Common myeloid progenitor, CD34-positive (primary cell): Measurements from ENCODE around the gene SLC7A11.
A peak's percentile ranks its signal among the peaks of the same experiment; 100 is the strongest.

Source experiments
- CTCF ChIA-PET: fragments of 350-600 bp; sonication (Branson Sonifier 250); formaldehyde crosslinking; loops from one replicate; lab custom pipeline; 2021; ENCODE audit warnings: antibody characterized with exemption; lab: Charles Lee
- POLR2A ChIA-PET: fragments of 350-600 bp; sonication (Branson Sonifier 250); formaldehyde crosslinking; loops from one replicate; lab custom pipeline; 2021; ENCODE audit warnings: antibody characterized with exemption; lab: Charles Lee
- DNase-seq, 3 donors: peaks; one replicate each; pipeline versions ENCODE4 v3.0.0 to v3.0.0-alpha.2; 2013
- H3K27ac ChIP-seq, 2 experiments: 1 replicate in 1 of 2; 2 replicates in 1 of 2; pipeline ENCODE4 v1.7.0; 2013; ENCODE audit warnings: inconsistent platforms in 2 of 2, low read length in 2 of 2, mild to moderate bottlenecking in 2 of 2, low read depth in 1 of 2, moderate library complexity in 1 of 2; ENCODE audit not compliant: severe bottlenecking in 2 of 2, insufficient read depth in 1 of 2, poor library complexity in 1 of 2
- H3K27me3 ChIP-seq, 5 experiments: replicated peaks in 2 of 5; 1 replicate in 3 of 5; 2 replicates in 2 of 5; pipeline versions ENCODE4 v1.6.1 to v1.7.0; 2013; ENCODE audit warnings: low read length in 4 of 5, mild to moderate bottlenecking in 2 of 5, moderate library complexity in 2 of 5, inconsistent platforms in 1 of 5; ENCODE audit not compliant: insufficient read depth in 5 of 5, control insufficient read depth in 4 of 5
- H3K36me3 ChIP-seq, 4 experiments: 1 replicate in 2 of 4; 2 replicates in 2 of 4; pipeline versions ENCODE4 v1.6.1 to v1.7.0; 2013; ENCODE audit warnings: low read length in 3 of 4, control low read depth in 1 of 4, mild to moderate bottlenecking in 1 of 4; ENCODE audit not compliant: control insufficient read depth in 4 of 4, insufficient read depth in 4 of 4
- H3K4me1 ChIP-seq, 4 experiments: 1 replicate in 3 of 4; 2 replicates in 1 of 4; pipeline versions ENCODE4 v1.6.1 to v1.7.1; 2013; ENCODE audit warnings: low read length in 3 of 4, mild to moderate bottlenecking in 3 of 4, control low read depth in 1 of 4, inconsistent platforms in 1 of 4, moderate library complexity in 1 of 4; ENCODE audit not compliant: control insufficient read depth in 4 of 4, insufficient read depth in 4 of 4; ENCODE audit errors: control extremely low read depth in 1 of 4
- H3K4me3 ChIP-seq, 7 experiments: 1 replicate in 4 of 7; 2 replicates in 3 of 7; pipeline versions ENCODE4 v1.5.1 to v1.7.0; 2013; ENCODE audit warnings: mild to moderate bottlenecking in 7 of 7, low read length in 6 of 7, moderate library complexity in 6 of 7, inconsistent platforms in 2 of 7, low read depth in 2 of 7, control low read depth in 1 of 7; ENCODE audit not compliant: insufficient read depth in 4 of 7, control insufficient read depth in 1 of 7; ENCODE audit errors: extremely low read depth in 1 of 7
- H3K9me3 ChIP-seq, 5 experiments: 1 replicate in 4 of 5; 2 replicates in 1 of 5; pipeline versions ENCODE4 v1.6.1 to v1.7.1; 2013; ENCODE audit warnings: low read length in 4 of 5, mild to moderate bottlenecking in 2 of 5, inconsistent platforms in 1 of 5, low read depth in 1 of 5, moderate library complexity in 1 of 5; ENCODE audit not compliant: control insufficient read depth in 4 of 5, insufficient read depth in 2 of 5; ENCODE audit errors: control extremely low read depth in 1 of 5
- WGBS: methylation state at CpG from one replicate; pipeline ENCODE4 v1.1.5; 2013; ENCODE audit not compliant: insufficient coverage; 5-methylcytosine and 5-hydroxymethylcytosine counted together

Gene SLC7A11

GRCh38 chr4:138200236-138200590 lies 41.9 kb downstream of the SLC7A11 start:
- H3K4me1 ChIP-seq: no peaks in the 10 kb centered on the region
- no peaks in the 10 kb centered on the region for H3K9me3 ChIP-seq
- ChIA-PET CTCF (interaction anchor here (1.2 to 2.2 kb wide), 2 partner anchors 10 to 16 kb away, joined by 3 to 6 read pairs; no protein-coding TSS in a partner anchor), POLR2A (no interaction called here)
- no peaks in the 10 kb centered on the region for H3K27me3 ChIP-seq
- no peak overlapping the region for H3K4me3 ChIP-seq
- no peak for DNase-seq
- 73% methylated on average over 1 of the region's 1 CpG for WGBS
- H3K36me3 ChIP-seq: no peaks in the 10 kb centered on the region
- no peak overlapping the region for H3K27ac ChIP-seq

- Histone ChIP-seq H3K4me1 (no peaks in the 10 kb centered on the region), H3K9me3 (no peaks in the 10 kb centered on the region), H3K36me3 (no peaks in the 10 kb centered on the region), H3K4me3 (no peak overlapping the region), H3K27ac (no peak overlapping the region), H3K27me3 (no peaks in the 10 kb centered on the region)
- POLR2A ChIA-PET: no interaction called here
- no peak for DNase-seq
- 76% methylated on average over 3 of the region's 5 CpGs for WGBS
- CTCF ChIA-PET: interaction anchor here (1.2 to 2.2 kb wide), 2 partner anchors 9 to 16 kb away, joined by 3 to 6 read pairs; no protein-coding TSS in a partner anchor
These were observed 42.4 kb downstream of the SLC7A11 start for GRCh38 chr4:138199568-138200235.

DNA sequence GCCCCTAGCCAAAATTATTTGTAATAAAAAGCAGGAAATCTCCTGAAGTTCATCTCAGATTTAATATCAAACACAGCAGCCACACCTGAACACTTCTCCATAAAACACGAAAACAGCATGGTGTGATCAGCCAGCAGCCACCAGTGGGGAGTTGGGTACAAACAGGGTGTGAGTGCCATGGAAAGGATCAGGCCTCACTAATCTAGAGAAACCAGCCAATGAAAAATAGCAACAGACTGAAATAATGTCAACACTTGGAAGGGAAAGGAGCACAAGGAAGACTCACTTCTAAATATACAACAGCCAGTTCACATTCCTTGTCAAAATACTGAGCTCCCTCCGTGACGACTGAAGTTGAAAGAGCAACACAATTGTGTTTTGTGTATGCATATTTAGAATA lies 46.0 kb downstream of the SLC7A11 start:
- peaks cover 0 to 4% (median 2%) of the 10 kb centered on the region in 4 experiments for H3K4me1 ChIP-seq
- no peak for DNase-seq
- H3K27ac ChIP-seq: no peak overlapping the region
- CTCF ChIA-PET: no interaction called here
- no peak overlapping the region for H3K4me3 ChIP-seq
- H3K36me3 ChIP-seq: no peaks in the 10 kb centered on the region
- H3K9me3 ChIP-seq: no peaks in the 10 kb centered on the region
- H3K27me3 ChIP-seq: no peaks in the 10 kb centered on the region
- POLR2A ChIA-PET: no interaction called here
- no CpG with 5 or more reads among the region's 3 CpGs for WGBS

- H3K27ac ChIP-seq: no peak overlapping the region
- WGBS: no CpG with 5 or more reads among the region's 1 CpG
- H3K4me1 ChIP-seq: peaks cover 0 to 23% (median 13%) of the 10 kb centered on the region in 4 experiments
- ChIA-PET CTCF (interaction anchor here (0.7 kb wide), 1 partner anchor 10 kb away, joined by 3 read pairs; no protein-coding TSS in a partner anchor), POLR2A (no interaction called here)
- no peaks in the 10 kb centered on the region for H3K27me3 ChIP-seq
- no peak overlapping the region for H3K4me3 ChIP-seq
- H3K9me3 ChIP-seq: no peaks in the 10 kb centered on the region
- no peaks in the 10 kb centered on the region for H3K36me3 ChIP-seq
- DNase-seq: no peak
These were observed 48.2 kb downstream of the SLC7A11 start for GRCh38 chr4:138193963-138194362.

- CTCF ChIA-PET: interaction anchor here (1.4 kb wide), 1 partner anchor 9 kb away, joined by 5 read pairs; no protein-coding TSS in a partner anchor
These were observed 50.0 kb downstream of the SLC7A11 start for GRCh38 chr4:138192113-138192512.

DNA sequence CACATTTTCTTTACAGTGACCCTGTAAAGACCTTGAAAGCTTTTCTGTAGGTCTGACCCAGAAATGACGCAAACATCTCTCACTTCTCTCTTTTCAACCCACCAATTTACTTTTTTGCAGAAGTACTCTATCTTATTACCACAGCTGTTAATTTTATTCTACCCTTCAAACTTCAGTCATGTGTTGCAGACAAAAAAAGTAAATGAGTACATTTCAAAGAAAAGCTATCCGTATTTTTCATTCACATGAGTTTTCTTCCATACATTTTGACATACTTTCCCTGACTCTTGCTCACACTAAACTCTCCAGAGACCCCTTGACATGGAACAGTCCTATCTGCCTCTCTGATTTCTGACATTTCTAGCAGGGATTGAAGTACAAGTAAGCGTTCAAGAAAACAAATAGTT lies 51.7 kb downstream of the SLC7A11 start:
- Histone ChIP-seq H3K27ac (no peak overlapping the region), H3K36me3 (no peaks in the 10 kb centered on the region), H3K27me3 (no peaks in the 10 kb centered on the region), H3K4me1 (peaks cover 0 to 24% (median 13%) of the 10 kb centered on the region in 4 experiments), H3K4me3 (no peak overlapping the region), H3K9me3 (no peaks in the 10 kb centered on the region)
- 24% methylated on average over 3 of the region's 3 CpGs for WGBS
- ChIA-PET POLR2A (no interaction called here), CTCF (interaction anchor here (1.2 kb wide), 1 partner anchor 9 kb away, joined by 3 read pairs; no protein-coding TSS in a partner anchor)
- DNase-seq: peak; percentile 51 to 90 (median 85)

More at GRCh38 chr4:138192113-138192512, 50.0 kb downstream of the SLC7A11 start:
- POLR2A ChIA-PET: no interaction called here
- no peaks in the 10 kb centered on the region for H3K27me3 ChIP-seq
- DNase-seq: peak; percentile 5 to 58 (median 35)
- no peak overlapping the region for H3K27ac ChIP-seq
- H3K4me1 ChIP-seq: peaks cover 0 to 24% (median 13%) of the 10 kb centered on the region in 4 experiments
- no peaks in the 10 kb centered on the region for H3K36me3 ChIP-seq
- no peaks in the 10 kb centered on the region for H3K9me3 ChIP-seq
- 83% methylated on average over 1 of the region's 2 CpGs for WGBS
- no peak overlapping the region for H3K4me3 ChIP-seq

GRCh38 chr4:138189206-138189605 lies 52.9 kb downstream of the SLC7A11 start:
- 67% methylated on average over 2 of the region's 4 CpGs for WGBS
- Histone ChIP-seq H3K9me3 (no peaks in the 10 kb centered on the region), H3K27ac (no peak overlapping the region), H3K36me3 (no peaks in the 10 kb centered on the region), H3K4me1 (peaks cover 0 to 24% (median 13%) of the 10 kb centered on the region in 4 experiments), H3K4me3 (no peak overlapping the region), H3K27me3 (no peaks in the 10 kb centered on the region)
- ChIA-PET POLR2A (no interaction called here), CTCF (no interaction called here)
- no peak for DNase-seq
